Astrocyte (in vitro differentiated cells and primary cell): ENCODE results near the gene LMOD1. TPM values are rescaled to one million over a fixed set of nuclear protein-coding genes. Genes with fewer than 3 reads are reported as not detected.
A peak's percentile ranks its signal among the peaks of the same experiment; 100 is the strongest.

ENCODE experiments used
- DNase-seq: peaks from one replicate; pipeline ENCODE4 v3.0.0-alpha.2; 2010; ENCODE audit warnings: low read depth
- FAIRE-seq: peaks from 2 replicates; lab custom pipeline; 2011; peaks lifted over from hg19 to GRCh38; lab: Jason Lieb, UNC
- H2AFZ ChIP-seq: 2 replicates; pipeline ENCODE4 v1.6.0; 2012; ENCODE audit warnings: low read depth, low read length, inconsistent platforms
- H3K27ac ChIP-seq: 2 replicates; pipeline ENCODE4 v1.5.1; 2011; ENCODE audit warnings: low read depth, low read length, inconsistent platforms
- H3K27me3 ChIP-seq: 2 replicates; pipeline ENCODE4 v1.6.0; 2011; ENCODE audit warnings: low read length, inconsistent platforms; ENCODE audit not compliant: insufficient read depth
- H3K36me3 ChIP-seq: 2 replicates; pipeline ENCODE4 v1.5.1; 2011; ENCODE audit warnings: low read length, inconsistent platforms; ENCODE audit not compliant: insufficient read depth
- H3K4me1 ChIP-seq: 2 replicates; pipeline ENCODE4 v1.5.1; 2011; ENCODE audit warnings: low read length, inconsistent platforms; ENCODE audit not compliant: insufficient read depth
- H3K4me2 ChIP-seq: 2 replicates; pipeline ENCODE4 v1.6.0; 2012; ENCODE audit warnings: low read length, inconsistent platforms
- H3K4me3 ChIP-seq: 2 replicates; pipeline ENCODE4 v1.5.1; 2011; ENCODE audit warnings: low read depth, mild to moderate bottlenecking, low read length, inconsistent platforms; ENCODE audit not compliant: insufficient read depth
- H3K79me2 ChIP-seq: 2 replicates; pipeline ENCODE4 v1.6.0; 2012; ENCODE audit warnings: mild to moderate bottlenecking, low read length, inconsistent platforms; ENCODE audit not compliant: insufficient read depth
- H3K9ac ChIP-seq: 2 replicates; pipeline ENCODE4 v1.6.0; 2012; ENCODE audit warnings: mild to moderate bottlenecking, low read length, inconsistent platforms
- H3K9me3 ChIP-seq: 2 replicates; pipeline ENCODE4 v1.5.1; 2012; ENCODE audit warnings: low read depth, mild to moderate bottlenecking, low read length, inconsistent platforms; ENCODE audit not compliant: insufficient read depth
- H4K20me1 ChIP-seq: 2 replicates; pipeline ENCODE4 v1.6.0; 2012; ENCODE audit warnings: low read length, inconsistent platforms; ENCODE audit not compliant: insufficient read depth
- H3K27ac Mint-ChIP-seq: one replicate; pipeline ENCODE4 v1.8.0; 2021; ENCODE audit warnings: mild to moderate bottlenecking, mixed read lengths; ENCODE audit not compliant: unreplicated experiment
- H3K27me3 Mint-ChIP-seq: one replicate; pipeline ENCODE4 v1.8.0; 2021; ENCODE audit warnings: low read depth, mixed read lengths; ENCODE audit not compliant: unreplicated experiment
- H3K36me3 Mint-ChIP-seq: one replicate; pipeline ENCODE4 v1.8.0; 2021; ENCODE audit warnings: low read depth, mixed read lengths; ENCODE audit not compliant: unreplicated experiment
- H3K4me1 Mint-ChIP-seq: one replicate; pipeline ENCODE4 v1.8.0; 2021; ENCODE audit warnings: low read depth, mixed read lengths; ENCODE audit not compliant: unreplicated experiment
- H3K4me3 Mint-ChIP-seq: one replicate; pipeline ENCODE4 v1.8.0; 2021; ENCODE audit warnings: mild to moderate bottlenecking, moderate library complexity, mixed read lengths; ENCODE audit not compliant: unreplicated experiment
- H3K9me3 Mint-ChIP-seq: one replicate; pipeline ENCODE4 v1.8.0; 2021; ENCODE audit warnings: mild to moderate bottlenecking, mixed read lengths; ENCODE audit not compliant: unreplicated experiment
- CTCF ChIP-seq: IDR thresholded peaks from 2 replicates; pipeline ENCODE4 v1.5.1; 2011; ENCODE audit warnings: low read depth, mild to moderate bottlenecking, inconsistent platforms, low read length, moderate library complexity; ENCODE audit not compliant: insufficient read depth
- EZH2 ChIP-seq: IDR thresholded peaks from 2 replicates; pipeline ENCODE4 v1.6.1; 2012; ENCODE audit warnings: mild to moderate bottlenecking, low read length, inconsistent platforms; ENCODE audit not compliant: insufficient read depth
- total RNA-seq: library from RNA; stranded (reverse); gene quantifications from 2 replicates; pipeline ENCODE4 v1.2.1, GENCODE V29; 2021

The LMOD1 gene
- total RNA-seq, 1 donor from 2014 or later: 13.2 TPM

GRCh38 chr1:201954263-201955008 is 8.1 kb upstream of the LMOD1 start:
- H3K4me2 ChIP-seq: peak overlapping the region; percentile 89
- DNase-seq (no peak), FAIRE-seq (no peak)
- no peaks in the 10 kb centered on the region for H3K27me3 ChIP-seq
- peak overlapping the region; percentile 89 for H3K27ac ChIP-seq
- no peaks in the 10 kb centered on the region for H3K9me3 ChIP-seq
- H4K20me1 ChIP-seq: peaks cover 14% of the 10 kb centered on the region
- H3K4me1 Mint-ChIP-seq: peaks cover 9% of the 10 kb centered on the region
- peaks cover 9% of the 10 kb centered on the region for H3K4me1 ChIP-seq
- peak overlapping the region; percentile 98 for H3K4me3 ChIP-seq
- peak overlapping the region; percentile 92 for H3K4me3 Mint-ChIP-seq
- H3K27ac Mint-ChIP-seq: peak overlapping the region; percentile 78
- peaks cover 4% of the 10 kb centered on the region for H3K27me3 Mint-ChIP-seq
- H3K9ac ChIP-seq: peak overlapping the region; percentile 93
- peaks cover 3% of the 10 kb centered on the region for H3K36me3 Mint-ChIP-seq
- H2AFZ ChIP-seq: peak overlapping the region; percentile 67
- peaks cover 37% of the 10 kb centered on the region for H3K79me2 ChIP-seq
- TF ChIP-seq CTCF (no peak), EZH2 (no peak)
- H3K9me3 Mint-ChIP-seq: peaks cover 2% of the 10 kb centered on the region
- peaks cover 16% of the 10 kb centered on the region for H3K36me3 ChIP-seq

DNA sequence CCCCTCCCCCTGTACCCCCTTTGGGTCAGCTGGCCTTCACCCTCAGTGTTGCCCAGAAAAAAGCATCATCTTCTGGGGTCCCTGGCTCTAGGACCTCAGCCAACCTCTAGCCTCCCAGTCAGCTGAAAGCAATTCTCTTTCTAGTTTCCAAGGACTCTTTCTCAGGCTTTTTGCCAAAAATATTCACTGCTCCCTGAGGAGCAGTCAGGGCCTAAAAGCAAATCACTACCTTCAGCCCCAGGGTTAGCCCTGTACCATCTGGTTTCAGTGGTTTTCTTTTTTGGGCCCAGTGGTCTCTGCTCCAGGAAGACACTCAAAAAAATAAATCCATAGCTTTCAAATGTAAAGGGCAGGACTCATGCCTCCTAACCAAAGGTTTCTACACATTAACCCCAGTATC is 3.1 kb upstream of the LMOD1 start:
- no peaks in the 10 kb centered on the region for H3K9me3 ChIP-seq
- H3K4me3 Mint-ChIP-seq: peak overlapping the region; percentile 50
- H2AFZ ChIP-seq: no peak overlapping the region
- no peaks in the 10 kb centered on the region for H3K79me2 ChIP-seq
- no peak overlapping the region for H3K4me2 ChIP-seq
- no peak overlapping the region for H3K4me3 ChIP-seq
- no peak overlapping the region for H3K27ac ChIP-seq
- TF ChIP-seq EZH2: no peak
- no peak for TF ChIP-seq CTCF
- H3K36me3 ChIP-seq: no peaks in the 10 kb centered on the region
- peaks cover 11% of the 10 kb centered on the region for H3K27me3 Mint-ChIP-seq
- peaks cover 29% of the 10 kb centered on the region for H3K4me1 ChIP-seq
- H3K36me3 Mint-ChIP-seq: no peaks in the 10 kb centered on the region
- FAIRE-seq: no peak
- DNase-seq: no peak
- H3K27me3 ChIP-seq: no peaks in the 10 kb centered on the region
- no peak overlapping the region for H3K9ac ChIP-seq
- peaks cover 33% of the 10 kb centered on the region for H3K4me1 Mint-ChIP-seq
- peaks cover 3% of the 10 kb centered on the region for H3K9me3 Mint-ChIP-seq
- H4K20me1 ChIP-seq: no peaks in the 10 kb centered on the region
- peak overlapping the region; percentile 62 for H3K27ac Mint-ChIP-seq

DNA sequence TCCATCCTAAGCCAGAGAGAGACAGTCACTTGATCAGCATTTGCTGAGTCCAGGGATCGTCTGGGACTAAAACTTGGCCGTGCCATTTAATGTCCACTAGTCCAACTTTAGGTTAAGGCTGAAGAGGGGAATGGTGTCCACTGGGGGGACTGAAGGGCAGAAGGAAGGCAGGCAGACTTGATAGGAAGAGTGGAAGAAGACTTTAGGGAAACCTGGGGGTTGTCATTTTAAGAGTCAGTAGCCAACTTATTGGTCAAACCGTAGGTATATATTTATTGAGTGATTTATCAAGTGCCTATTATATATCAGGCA is 1.3 kb upstream of the LMOD1 start:
- H3K27me3 Mint-ChIP-seq: peaks cover 11% of the 10 kb centered on the region
- no peak overlapping the region for H3K9ac ChIP-seq
- H3K4me2 ChIP-seq: peak overlapping the region; percentile 90
- H3K36me3 ChIP-seq: no peaks in the 10 kb centered on the region
- no peak overlapping the region for H3K27ac ChIP-seq
- no peak overlapping the region for H3K4me3 ChIP-seq
- peaks cover 40% of the 10 kb centered on the region for H3K4me1 Mint-ChIP-seq
- no peaks in the 10 kb centered on the region for H3K27me3 ChIP-seq
- H2AFZ ChIP-seq: no peak overlapping the region
- DNase-seq (no peak), FAIRE-seq (no peak)
- no peaks in the 10 kb centered on the region for H3K79me2 ChIP-seq
- TF ChIP-seq EZH2 (no peak), CTCF (no peak)
- no peaks in the 10 kb centered on the region for H3K9me3 ChIP-seq
- H3K27ac Mint-ChIP-seq: peak overlapping the region; percentile 94
- peaks cover 2% of the 10 kb centered on the region for H3K36me3 Mint-ChIP-seq
- H3K9me3 Mint-ChIP-seq: peaks cover 3% of the 10 kb centered on the region
- H4K20me1 ChIP-seq: no peaks in the 10 kb centered on the region
- H3K4me3 Mint-ChIP-seq: peak overlapping the region; percentile 91
- peaks cover 26% of the 10 kb centered on the region for H3K4me1 ChIP-seq
